ENCODE results near the gene STIP1. TPM values are rescaled to one million over a fixed set of nuclear protein-coding genes. Genes with fewer than 3 reads are reported as not detected.
A peak's percentile ranks its signal among the peaks of the same experiment; 100 is the strongest.

Gene STIP1
- total RNA-seq, 2 donors from 2014 or later: 95.5 to 232 TPM

DNA sequence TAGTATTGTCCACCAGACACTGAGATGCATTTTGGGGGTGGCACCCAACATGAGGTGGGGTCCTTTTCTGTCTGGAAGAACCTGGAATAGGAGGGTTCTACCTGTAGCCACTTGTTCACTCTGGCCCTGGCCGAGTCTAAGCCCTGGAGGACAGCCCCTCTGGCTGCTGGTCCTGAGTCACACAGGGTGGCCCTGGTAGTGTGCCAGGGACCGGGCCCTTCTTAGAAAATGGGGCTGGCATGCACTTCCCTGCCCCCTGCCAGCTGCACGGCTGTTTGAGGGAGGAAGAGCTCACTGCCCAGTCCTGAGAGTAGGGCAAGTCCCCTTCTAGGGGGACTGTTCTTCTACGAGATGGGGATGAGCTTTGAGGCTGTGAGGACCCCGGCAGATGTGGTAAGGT is 67.5 kb downstream of the STIP1 start:
- Histone ChIP-seq H3K9ac (ENCODE audit: low read depth in 2 of 2, low read length in 2 of 2) (peak overlapping the region in 1 of 2 donors; percentile 14), H3K27ac (no peak overlapping the region)

More for the DNA sequence above, 67.5 kb downstream of the STIP1 start:
- Histone ChIP-seq H3K9me3 (no peaks in the 10 kb centered on the region), H3K4me3 (no peak overlapping the region), H3K36me3 (peaks cover 5% of the 10 kb centered on the region), H3K27me3 (no peaks in the 10 kb centered on the region), H3K4me1 (peaks cover 9% of the 10 kb centered on the region)
- intact Hi-C loops (cut with DNase I): no loop called here
- no peak for DNase-seq
- TF ChIP-seq, protein P1, sequence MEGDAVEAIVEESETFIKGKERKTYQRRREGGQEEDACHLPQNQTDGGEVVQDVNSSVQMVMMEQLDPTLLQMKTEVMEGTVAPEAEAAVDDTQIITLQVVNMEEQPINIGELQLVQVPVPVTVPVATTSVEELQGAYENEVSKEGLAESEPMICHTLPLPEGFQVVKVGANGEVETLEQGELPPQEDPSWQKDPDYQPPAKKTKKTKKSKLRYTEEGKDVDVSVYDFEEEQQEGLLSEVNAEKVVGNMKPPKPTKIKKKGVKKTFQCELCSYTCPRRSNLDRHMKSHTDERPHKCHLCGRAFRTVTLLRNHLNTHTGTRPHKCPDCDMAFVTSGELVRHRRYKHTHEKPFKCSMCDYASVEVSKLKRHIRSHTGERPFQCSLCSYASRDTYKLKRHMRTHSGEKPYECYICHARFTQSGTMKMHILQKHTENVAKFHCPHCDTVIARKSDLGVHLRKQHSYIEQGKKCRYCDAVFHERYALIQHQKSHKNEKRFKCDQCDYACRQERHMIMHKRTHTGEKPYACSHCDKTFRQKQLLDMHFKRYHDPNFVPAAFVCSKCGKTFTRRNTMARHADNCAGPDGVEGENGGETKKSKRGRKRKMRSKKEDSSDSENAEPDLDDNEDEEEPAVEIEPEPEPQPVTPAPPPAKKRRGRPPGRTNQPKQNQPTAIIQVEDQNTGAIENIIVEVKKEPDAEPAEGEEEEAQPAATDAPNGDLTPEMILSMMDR (IDR thresholded peaks at IDR 0.05): no peak

Other genes with a start within 250 kb of the STIP1 start
- gene NAA40, start 247.2 kb upstream of the STIP1 start, total RNA-seq: 10 to 100 TPM; 20.5 to 32.9 TPM
- 100 to 1,000 TPM; 647 to 875 TPM for gene COX8A, start 211.6 kb upstream of the STIP1 start, total RNA-seq
- 10 to 100 TPM; 78.7 to 82.5 TPM for gene OTUB1, start 199.7 kb upstream of the STIP1 start, total RNA-seq
- gene FLRT1, start 150.2 kb upstream of the STIP1 start, total RNA-seq: under 1 TPM; 0.20 to 0.96 TPM
- 10 to 100 TPM; 18.6 to 22.9 TPM for gene MACROD1, start 20.1 kb upstream of the STIP1 start, total RNA-seq
- gene FERMT3, start 20.6 kb downstream of the STIP1 start, total RNA-seq: 10 to 100 TPM; 10.9 to 16.6 TPM
- gene TRPT1, start 40.0 kb downstream of the STIP1 start, total RNA-seq: 10 to 100 TPM; 52.3 to 63.6 TPM
- gene NUDT22, start 40.1 kb downstream of the STIP1 start, total RNA-seq: 100 to 1,000 TPM; 110 to 168 TPM
- gene DNAJC4, start 44.4 kb downstream of the STIP1 start, total RNA-seq: 10 to 100 TPM; 39.9 to 50.3 TPM
- gene VEGFB, start 48.4 kb downstream of the STIP1 start, total RNA-seq: 10 to 100 TPM; 25.9 to 59.5 TPM
- 100 to 1,000 TPM in 1 of 2 donors, 10 to 100 TPM in 1; 71.7 to 104 TPM for gene FKBP2, start 54.9 kb downstream of the STIP1 start, total RNA-seq
- 100 to 1,000 TPM; 113 to 234 TPM for gene PPP1R14B, start 60.8 kb downstream of the STIP1 start, total RNA-seq
- 100 to 1,000 TPM in 1 of 2 donors, 10 to 100 TPM in 1; 86.9 to 108 TPM for gene PLCB3, start 65.4 kb downstream of the STIP1 start, total RNA-seq
- 10 to 100 TPM; 86.0 to 89.6 TPM for gene BAD, start 98.5 kb downstream of the STIP1 start, total RNA-seq
- 10 to 100 TPM; 36.0 to 58.8 TPM for gene GPR137, start 99.7 kb downstream of the STIP1 start, total RNA-seq
- gene KCNK4, start 105.1 kb downstream of the STIP1 start, total RNA-seq: not detected
- gene CATSPERZ, start 114.2 kb downstream of the STIP1 start, total RNA-seq: under 1 TPM in 1 of 2 donors, not detected in 1; 0.56 TPM
- gene ESRRA, start 119.4 kb downstream of the STIP1 start, total RNA-seq: 100 to 1,000 TPM; 150 to 187 TPM
- gene TRMT112, start 131.4 kb downstream of the STIP1 start, total RNA-seq: 100 to 1,000 TPM in 1 of 2 donors, 10 to 100 TPM in 1; 75.9 to 184 TPM
- gene PRDX5, start 131.9 kb downstream of the STIP1 start, total RNA-seq: 100 to 1,000 TPM; 301 to 425 TPM
- 10 to 100 TPM; 15.0 to 52.2 TPM for gene CCDC88B, start 154.0 kb downstream of the STIP1 start, total RNA-seq
- 10 to 100 TPM; 28.9 to 59.1 TPM for gene RPS6KA4, start 173.0 kb downstream of the STIP1 start, total RNA-seq

Measured in colonic mucosa (tissue), 4 donors.